HT-29 (cell line): ENCODE measurements around the gene ARID1B. TPM values are rescaled to one million over a fixed set of nuclear protein-coding genes. Genes with fewer than 3 reads are reported as not detected.
A peak's percentile ranks its signal among the peaks of the same experiment; 100 is the strongest.
"Not testable (repeated sequence)": the region's sequence is repeated elsewhere in the genome, so short reads cannot be mapped to it uniquely, and the experiment has no call there.

ENCODE experiments used
- DNase-seq: peaks from one replicate; pipeline ENCODE4 v3.0.0-alpha.2; 2015; ENCODE audit warnings: low spot score
- total RNA-seq: library from RNA; depleted of rRNA; stranded (reverse); fragments of >200 nt; shearing (Covaris generic); gene quantifications from 2 replicates; pipeline ENCODE4 v1.2.3, GENCODE V29; 2014

The ARID1B gene
- total RNA-seq, 1 experiment from 2014 or later, result 34.6 TPM

- peak; percentile 70 for DNase-seq
Observed at GRCh38 chr6:156933201-156934068, 156.3 kb downstream of the ARID1B start.

- DNase-seq, result peak; percentile 69
Observed at GRCh38 chr6:156934069-156934460, 156.9 kb downstream of the ARID1B start.

- no peak for DNase-seq
Observed at GRCh38 chr6:156935000-156935399, 157.8 kb downstream of the ARID1B start.

- DNase-seq, result no peak
Observed at GRCh38 chr6:156938143-156938542, 161.0 kb downstream of the ARID1B start.

- DNase-seq, result no peak
Observed at GRCh38 chr6:156940221-156940620, 163.0 kb downstream of the ARID1B start.

- no peak for DNase-seq
Observed at GRCh38 chr6:156942266-156942665, 165.1 kb downstream of the ARID1B start.

GRCh38 chr6:156943166-156943565, 166.0 kb downstream of the ARID1B start:
- no peak for DNase-seq

GRCh38 chr6:156943816-156944215, 166.6 kb downstream of the ARID1B start:
- DNase-seq, result no peak

- no peak for DNase-seq
Observed at GRCh38 chr6:156944412-156944811, 167.2 kb downstream of the ARID1B start.

- not testable (repeated sequence) for DNase-seq
Observed at GRCh38 chr6:156945789-156946172, 168.6 kb downstream of the ARID1B start.

GRCh38 chr6:156946370-156946936, 169.3 kb downstream of the ARID1B start:
- no peak for DNase-seq

GRCh38 chr6:156948277-156948676, 171.1 kb downstream of the ARID1B start:
- no peak for DNase-seq

GRCh38 chr6:156948807-156949206, 171.6 kb downstream of the ARID1B start:
- DNase-seq, result peak; percentile 45

GRCh38 chr6:156949376-156949775, 172.2 kb downstream of the ARID1B start:
- peak; percentile 45 for DNase-seq

- DNase-seq, result no peak
Observed at GRCh38 chr6:156950084-156950483, 172.9 kb downstream of the ARID1B start.

GRCh38 chr6:156950531-156950930, 173.4 kb downstream of the ARID1B start:
- no peak for DNase-seq

GRCh38 chr6:156952401-156952800, 175.2 kb downstream of the ARID1B start:
- no peak for DNase-seq

- DNase-seq, result no peak
Observed at GRCh38 chr6:156953127-156953478, 175.9 kb downstream of the ARID1B start.

- peak; percentile 89 for DNase-seq
Observed at GRCh38 chr6:156953479-156954146, 176.4 kb downstream of the ARID1B start.

GRCh38 chr6:156954191-156954590, 177.0 kb downstream of the ARID1B start:
- no peak for DNase-seq

- no peak for DNase-seq
Observed at GRCh38 chr6:156954816-156955215, 177.6 kb downstream of the ARID1B start.

GRCh38 chr6:156955494-156956183, 178.5 kb downstream of the ARID1B start:
- DNase-seq, result no peak
